Measurements from ENCODE around the gene LECT2. TPM values are rescaled to one million over a fixed set of nuclear protein-coding genes. Genes with fewer than 3 reads are reported as not detected.

Gene LECT2
- total RNA-seq, 2 donors from 2014 or later = not detected

Other genes with a start within 250 kb of the LECT2 start
- under 1 TPM in 1 of 2 donors, not detected in 1; 0.76 TPM for gene SLC25A48, start 120.3 kb downstream of the LECT2 start, total RNA-seq
- gene IL9, start 59.1 kb downstream of the LECT2 start, total RNA-seq = not detected
- 100 to 1,000 TPM in 1 of 2 donors, 10 to 100 TPM in 1; 79.7 to 130 TPM for gene TGFBI, start 74.0 kb upstream of the LECT2 start, total RNA-seq
- gene SMAD5, start 177.9 kb upstream of the LECT2 start, total RNA-seq = 10 to 100 TPM; 43.1 to 50.8 TPM
- not detected for gene SMIM32, start 238.2 kb upstream of the LECT2 start, total RNA-seq

Measured in left cardiac atrium (tissue), 2 donors.